ENCODE data around the gene DPF3.

DPF3 gene

DNA sequence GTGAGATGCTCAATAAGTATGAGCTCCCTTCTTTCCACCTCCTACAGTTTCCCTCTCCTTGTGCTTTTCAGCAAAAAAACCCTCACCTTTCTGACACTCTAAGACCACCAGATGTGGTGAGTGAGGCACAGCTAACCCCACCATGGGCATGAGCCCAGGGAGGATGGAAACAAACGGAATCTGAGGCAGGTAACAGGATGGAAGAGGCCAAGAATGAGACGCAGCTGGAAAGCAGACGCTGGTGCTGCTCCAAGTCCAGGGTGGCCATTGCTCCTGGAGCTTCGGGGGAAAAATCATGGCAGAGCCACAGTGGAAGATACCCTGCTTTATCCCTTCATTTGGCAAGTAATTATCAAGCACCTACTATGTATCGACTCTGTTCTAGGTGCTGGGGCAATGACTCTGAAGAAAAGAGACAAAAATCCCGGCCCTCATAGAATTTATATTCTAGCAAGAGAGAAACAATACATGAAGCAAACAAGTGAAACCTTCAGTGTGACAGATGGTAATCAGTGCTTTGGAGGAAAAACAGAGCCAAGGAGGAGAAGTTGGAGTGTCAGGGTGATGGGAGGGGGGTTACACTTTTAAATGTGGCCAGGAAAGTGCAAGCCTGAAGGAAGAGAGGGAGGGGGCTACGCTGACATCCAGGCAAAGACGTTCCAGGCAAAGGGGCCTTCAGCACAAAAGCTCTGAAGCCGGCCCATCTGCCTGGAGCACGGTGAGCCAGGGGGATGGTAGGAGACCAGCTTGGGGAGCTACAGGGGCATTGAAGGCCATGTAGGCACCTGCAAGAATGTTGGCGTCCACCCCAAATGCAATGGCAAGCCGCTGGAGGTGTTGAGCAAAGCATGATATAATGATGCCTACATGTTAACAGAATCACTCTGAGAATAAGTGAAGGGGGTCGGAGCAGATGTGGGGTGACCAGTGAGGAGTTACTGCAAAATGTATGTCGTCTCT is 154.2 kb downstream of the DPF3 start:
- no peak for DNase-seq

DNA sequence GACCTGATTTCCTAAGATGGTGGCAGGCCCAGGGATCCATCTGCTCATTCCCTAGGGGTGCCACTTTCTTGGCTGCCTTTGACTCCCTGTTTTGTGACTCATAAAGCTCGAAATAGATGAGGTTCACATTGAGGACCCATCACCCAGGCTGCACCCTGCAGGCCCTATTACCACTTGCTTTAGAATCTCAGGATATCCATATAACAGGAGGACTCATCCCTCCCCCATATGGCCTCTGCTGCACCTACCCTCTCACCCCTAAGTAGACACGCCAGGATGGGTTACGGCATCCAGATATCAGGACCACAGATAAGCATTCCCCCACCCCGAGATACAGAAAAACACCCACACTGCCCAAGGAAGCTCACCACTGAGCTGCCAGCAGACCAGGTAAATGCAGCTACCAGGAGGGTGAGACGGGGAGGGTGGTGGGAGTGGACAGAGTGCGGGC is 155.7 kb downstream of the DPF3 start:
- no peak for DNase-seq

DNA sequence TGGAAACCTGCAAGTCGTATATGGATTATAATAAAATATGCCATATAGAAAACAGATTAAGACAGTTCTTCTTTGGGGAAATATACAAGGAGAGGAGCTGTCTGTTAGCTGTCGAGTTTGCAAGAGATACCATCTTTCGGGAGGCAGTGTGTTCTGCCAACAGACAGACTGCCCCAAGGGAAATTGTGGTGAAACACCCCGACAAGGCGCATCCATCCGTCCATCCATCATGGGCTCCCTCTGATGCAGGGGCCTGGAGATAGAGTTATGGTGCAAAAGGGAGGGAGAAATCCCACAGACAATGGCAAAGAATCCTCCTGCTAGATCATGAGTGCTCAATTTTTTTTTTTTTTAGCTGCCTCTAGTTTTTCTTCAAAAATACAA is 156.3 kb downstream of the DPF3 start:
- no peak for DNase-seq

DNA sequence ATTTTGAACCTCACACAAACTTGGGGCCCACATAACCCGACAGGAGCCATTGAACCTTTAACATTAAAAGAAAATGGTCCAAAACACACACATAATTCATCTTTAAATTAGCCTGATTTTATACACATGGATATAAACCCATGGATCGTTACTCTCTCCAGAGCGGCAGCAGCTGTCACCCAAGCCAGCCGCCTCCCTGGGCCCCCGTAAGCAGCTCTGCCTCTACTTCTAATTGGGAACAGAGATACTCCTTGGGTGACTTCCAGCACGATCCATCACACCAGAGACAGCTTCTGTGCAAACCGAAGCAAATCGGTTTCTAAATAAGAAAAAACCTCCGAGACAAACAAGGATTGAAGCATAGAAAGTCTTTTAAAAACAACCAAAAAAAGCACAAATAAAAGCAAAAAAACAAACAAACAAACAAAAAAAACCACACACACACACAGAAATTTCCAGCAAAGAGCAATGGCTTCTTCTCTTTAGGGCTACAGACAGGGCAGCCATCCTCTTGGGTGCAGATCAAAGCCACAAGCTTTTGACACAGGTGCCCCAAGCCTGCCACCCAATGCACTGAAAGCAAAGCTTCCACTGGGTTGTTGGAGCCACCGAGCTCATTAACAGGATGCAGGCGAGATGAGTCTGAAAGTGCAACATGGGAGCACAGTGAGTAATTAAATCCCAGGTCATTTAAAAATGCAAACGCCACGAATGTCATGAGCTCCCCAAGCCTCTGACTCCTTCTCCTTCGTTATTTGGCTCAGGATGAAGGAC is 156.9 kb downstream of the DPF3 start:
- no peak for DNase-seq

DNA sequence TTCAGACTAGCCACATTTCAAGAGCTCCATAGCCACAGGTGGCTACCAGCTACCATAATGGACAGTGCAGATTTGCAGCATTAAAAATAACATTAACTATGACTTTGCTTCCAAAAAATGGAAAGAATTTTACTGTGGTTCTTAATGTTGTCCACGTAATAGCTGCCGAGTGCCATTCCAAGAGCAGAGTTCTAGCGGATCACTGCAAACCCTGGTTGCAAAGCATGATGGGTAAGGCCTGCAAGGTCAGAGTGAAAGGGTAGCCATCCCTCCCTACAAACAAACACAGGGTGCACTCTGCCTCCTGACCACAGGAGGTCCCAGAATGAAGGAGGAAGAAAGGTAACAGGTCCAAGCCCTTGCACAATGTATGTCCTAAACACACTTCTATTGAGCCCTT is 157.6 kb downstream of the DPF3 start:
- no peak for DNase-seq

DNA sequence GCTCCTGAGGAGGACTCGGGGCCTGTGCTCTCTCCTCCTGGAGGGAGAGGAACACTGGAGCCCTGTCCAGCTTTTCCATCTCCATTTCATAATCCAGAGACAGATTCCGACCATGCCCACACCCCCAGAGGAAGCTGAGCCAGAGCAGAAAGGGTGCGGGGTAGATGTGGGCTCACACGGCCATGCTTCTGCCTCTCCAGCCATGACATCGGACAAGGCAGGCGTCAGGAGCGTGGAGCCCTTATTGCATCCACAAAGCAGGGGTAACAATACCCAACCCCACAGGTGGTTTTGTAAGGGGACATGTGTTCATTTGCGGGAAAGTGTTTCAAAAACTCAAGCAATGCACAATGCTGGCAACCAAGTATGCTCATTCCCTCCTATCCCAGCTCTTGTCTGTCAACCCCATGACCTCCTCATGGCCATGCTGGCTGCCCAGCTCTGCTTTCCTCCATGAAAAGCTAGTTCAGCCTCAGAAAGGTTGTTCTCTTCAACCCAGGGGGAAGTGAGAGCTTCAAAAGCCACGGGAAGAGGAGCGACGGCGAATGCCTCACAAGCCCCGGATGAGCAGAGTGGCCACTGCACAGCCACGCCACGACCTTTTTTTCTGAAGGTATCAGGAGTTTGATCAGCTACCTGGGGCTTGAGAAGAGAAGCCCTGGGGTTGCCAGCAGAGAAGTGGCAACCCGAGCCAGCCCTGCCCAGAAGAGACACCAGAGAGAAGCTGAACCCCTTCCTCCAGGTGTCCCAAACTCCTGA is 161.7 kb downstream of the DPF3 start:
- DNase-seq: no peak

DNA sequence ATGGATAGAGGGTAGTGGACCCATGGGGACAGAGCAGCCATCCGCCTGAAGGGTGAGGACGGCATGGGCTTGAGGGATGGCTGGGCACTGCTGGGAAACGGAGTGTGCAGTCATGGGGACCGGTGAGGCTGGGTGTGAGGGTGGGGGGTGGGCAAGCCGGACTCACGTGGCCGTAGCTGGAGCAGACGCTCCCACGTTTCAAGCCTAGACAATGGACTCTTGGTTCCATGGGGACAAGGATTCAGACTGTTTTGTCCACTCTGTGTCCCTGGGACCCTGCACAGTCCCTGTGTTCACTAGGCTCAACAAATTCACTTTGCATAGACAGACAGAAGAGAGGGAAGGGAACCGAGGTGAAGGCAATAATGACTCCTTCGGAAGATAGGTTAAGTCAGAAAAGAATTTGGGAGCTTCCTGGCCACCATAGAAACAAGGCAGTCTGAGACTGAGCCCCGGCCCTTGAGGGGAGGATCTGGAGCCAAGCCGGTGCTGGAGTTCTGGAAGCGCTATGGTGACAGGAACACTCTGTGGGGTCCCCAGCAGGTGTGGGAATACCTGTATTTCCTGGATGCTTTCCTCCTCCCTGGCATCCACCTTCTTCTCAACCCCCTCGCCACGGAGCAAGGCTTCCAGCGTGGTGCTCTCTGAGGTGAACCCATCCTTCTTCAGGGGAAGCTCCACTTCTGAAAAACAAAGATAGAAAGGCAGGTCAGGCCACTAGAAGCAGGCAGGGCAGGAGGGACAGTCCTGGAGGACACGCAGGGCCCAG is 162.5 kb downstream of the DPF3 start:
- no peak for DNase-seq

DNA sequence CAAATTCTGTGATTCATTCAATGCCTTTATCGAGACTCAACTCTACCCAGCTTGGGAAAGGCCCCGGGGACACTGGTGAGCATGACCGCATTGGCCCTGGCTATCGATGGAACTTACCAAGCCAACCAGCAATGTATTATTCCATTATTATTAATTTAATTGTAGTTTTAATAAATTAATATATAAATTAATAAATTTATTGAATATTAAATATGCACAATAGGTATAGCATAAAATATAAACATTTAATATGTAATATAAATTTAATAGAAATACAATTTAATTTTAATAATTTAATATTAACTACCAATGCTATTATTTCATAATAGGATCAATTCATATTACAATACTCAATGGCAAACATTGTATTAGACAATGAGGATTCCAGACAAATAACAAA is 163.4 kb downstream of the DPF3 start:
- DNase-seq: no peak

DNA sequence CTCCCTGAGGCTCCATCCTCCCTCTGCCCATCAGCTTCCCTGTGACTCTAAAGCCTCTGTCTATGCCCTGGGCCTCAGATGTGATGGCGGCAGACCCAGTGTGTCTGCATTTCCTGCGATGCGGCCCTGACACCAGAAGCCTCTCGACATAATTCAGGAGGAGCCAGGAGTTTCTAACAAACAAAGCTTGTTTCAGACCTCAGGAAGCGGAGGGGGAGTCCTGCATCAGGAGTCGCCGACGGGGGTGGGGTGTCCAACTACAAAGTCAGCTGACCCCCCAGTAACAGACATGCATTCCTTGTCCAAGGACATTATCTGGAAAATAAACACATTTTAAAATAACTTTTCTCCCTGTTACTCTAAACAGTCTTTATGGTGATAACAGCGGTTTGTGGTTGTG is 167.5 kb downstream of the DPF3 start:
- DNase-seq: no peak

DNA sequence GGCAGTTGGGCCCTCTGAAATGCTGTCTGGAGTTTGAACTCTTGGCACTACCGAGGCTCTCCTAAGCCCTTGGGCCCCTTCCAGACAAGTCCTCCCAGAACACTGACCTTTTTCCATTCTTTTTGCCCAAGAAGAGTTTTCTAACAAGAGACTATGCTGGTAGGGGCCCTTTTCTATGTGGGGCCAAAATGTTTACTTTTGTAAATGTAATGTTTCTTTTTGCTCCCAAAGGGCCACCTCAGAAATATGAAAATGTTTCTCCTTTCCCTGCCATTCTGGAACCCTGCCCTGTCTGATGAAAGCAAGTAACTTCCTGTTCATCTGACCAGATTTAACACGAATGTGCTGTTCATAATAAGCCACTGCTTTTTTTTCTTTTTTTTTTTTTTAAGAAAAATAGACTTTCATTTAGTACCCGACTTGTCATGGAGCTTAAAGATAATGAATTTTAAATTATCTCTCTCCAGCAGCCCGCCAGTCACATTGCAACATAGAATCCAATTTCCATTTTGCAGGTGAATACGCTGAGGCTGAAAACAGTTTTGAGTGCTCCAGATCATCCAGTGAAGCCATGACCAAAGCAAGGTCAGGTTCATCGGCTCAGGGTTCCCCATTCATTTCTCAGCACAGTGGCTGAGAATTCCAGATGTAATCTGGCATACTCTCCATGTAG is 169.9 kb downstream of the DPF3 start:
- DNase-seq: no peak

DNA sequence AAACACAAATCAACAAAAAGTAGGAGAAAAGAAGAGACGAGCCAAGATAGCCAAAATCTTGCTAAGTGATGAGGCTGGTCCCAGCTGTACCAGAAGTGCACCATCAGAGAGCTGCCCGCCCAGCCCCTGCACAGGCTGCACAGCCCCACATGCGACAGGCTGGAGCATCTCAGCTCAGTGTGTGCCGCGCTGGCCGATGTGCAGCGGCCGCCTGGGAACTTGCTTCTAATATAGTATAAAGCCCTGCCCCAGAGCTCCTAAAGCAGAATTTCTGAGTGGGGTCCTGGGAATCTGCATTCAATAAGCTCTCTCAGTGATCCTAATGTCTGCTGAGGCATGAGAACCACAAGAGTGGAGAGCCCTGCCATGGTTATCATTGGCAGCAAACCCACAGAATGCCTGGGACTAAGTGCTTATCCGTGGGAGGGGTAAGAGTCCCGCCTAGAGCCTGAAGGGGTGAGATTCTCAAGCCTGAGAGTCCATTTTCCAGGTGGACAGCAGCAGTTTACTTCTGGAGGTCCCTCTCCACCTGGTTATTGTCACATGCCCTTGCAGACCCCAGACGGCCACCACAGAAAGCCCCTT is 171.6 kb downstream of the DPF3 start:
- DNase-seq: no peak

DNA sequence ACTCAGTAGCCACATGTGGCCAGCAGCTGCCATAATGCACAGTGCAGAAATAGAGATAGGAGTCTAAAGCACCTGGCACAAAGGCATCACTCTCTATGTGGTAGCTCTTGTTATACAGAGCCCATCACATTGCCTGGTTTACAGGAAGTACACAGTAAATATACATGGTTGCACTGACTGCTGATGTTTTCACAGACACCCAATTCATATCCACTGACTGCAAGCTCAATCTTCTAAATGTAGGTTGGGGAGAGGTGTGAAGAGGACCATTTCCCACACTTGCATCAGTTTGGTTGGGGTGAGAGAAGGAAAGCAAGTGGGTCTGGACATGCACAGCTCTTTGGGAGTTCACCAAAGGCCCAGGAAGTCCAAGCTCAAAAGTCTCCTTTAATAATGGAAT is 172.8 kb downstream of the DPF3 start:
- no peak for DNase-seq

DNA sequence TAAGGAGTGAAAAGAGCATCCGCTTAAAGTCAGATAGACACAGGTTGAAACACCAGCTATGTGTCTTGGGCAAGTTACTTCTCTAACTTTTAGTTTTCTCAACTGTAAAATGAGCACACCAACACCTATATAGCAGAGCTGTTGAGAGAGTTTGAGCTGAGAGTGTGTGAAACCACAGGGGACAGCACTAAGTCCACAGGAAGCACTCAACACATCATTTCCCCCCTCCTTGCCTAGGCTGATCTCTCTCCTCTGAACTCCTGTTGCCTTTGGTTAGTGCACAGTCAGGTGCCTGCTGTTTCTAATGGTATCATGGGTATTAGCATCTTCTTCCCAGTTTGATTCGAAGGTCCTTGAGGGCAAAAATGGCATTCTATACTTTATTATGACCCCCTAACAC is 176.7 kb downstream of the DPF3 start:
- DNase-seq: no peak

DNA sequence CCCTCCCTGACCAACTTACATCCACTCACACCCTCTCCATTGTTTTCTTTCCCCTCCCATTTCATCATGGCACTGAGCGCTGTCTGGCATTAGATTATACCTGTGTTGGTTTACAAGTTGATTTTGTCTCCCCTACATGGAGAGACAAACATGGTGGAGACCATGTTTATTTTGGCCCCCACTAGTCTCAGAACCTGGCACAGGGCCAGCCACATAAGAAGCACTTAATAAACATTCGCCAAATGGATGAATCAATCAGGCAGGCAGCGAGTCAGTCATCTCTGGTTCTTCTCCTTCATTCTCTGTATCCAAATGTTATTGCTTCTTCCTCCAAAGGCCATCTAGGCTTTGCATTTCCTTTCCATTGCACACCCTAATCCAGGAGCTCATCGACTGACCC is 177.4 kb downstream of the DPF3 start:
- DNase-seq: no peak

DNA sequence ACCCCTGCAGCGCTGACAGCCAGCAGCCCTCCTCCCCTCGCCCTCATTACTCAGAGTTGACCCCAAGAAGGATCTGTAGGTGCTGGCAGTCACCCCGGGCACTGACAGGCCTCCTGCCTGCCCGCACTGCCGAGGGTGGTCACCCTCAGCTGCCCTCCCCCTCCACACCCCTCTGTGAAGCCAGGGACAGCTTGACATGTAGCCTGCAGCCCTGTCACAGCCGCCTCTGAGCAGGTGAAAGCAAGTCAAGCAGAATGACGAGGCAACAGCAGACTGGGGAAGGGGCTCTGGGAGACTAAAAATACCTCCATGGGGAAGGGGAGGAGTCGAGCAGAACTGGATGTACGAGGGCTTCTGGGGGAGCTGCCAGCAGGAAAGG is 178.1 kb downstream of the DPF3 start:
- DNase-seq: no peak

DNA sequence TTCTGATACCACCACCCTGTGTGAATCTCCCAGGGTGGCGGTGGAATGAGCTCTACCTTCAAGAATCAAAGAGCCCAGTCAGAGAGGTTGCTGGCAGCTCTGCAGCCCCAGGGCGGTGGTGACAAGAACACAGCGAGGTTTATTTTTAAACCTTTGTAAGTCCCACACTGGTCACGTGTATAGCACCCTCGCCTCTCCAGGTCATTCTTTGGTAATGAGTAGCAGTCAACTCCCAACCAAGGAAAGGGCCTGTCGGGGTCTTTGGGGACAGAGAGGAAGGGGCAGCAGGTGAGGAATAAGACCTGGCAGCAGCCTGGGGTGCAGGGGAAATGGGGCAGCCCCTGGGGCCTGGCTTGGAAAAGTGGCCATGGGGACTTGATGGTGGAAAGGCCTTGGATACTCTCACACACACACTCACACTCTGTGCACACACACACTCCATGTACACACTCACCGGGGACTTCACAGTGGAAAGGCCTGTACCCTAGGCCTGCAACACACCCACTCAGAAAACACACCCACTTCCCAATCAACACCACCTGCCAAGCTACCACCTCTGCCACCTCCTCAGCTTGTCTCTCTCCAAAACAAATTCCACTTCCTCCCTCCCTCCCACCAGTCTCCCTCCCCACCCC is 178.6 kb downstream of the DPF3 start:
- no peak for DNase-seq

DNA sequence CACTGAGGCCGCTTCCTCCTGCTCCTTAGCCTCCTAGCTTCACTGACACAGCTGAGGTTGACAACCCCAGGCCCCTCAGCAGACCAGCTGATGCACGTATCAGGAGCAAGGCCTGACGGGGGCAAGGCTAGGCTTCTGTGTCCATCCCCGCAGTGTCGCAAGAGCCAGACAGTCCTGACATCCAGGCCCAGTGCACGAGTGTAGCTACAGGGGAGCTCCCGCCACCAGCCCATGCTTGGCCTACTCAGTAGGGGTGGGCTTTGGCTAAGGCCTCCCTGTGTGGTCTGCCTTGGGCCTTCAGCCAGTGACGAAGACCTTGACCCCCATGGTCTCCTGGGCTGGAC is 179.1 kb downstream of the DPF3 start:
- DNase-seq: no peak

DNA sequence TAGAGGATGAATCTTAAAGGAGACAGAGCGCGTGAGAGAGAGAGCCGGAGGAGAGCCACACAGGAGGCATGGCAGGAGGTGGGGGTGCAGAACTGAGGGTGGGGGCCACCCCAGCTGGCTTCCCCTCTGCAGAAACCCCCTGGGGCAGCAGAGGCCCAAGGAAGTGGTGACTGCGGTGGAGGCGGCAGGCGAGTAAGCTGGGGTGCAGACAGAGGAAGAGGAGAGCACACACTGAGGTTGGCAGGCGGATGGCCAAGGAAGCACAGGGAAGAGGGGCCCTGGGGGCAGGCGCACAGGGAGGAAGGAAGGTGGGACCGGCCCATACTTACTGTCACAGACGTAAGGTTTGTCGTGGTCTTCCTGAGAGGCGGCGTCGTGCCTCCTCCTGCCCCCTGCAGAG is 179.8 kb downstream of the DPF3 start:
- DNase-seq: peak in 1 of 4 experiments; percentile 5

DNA sequence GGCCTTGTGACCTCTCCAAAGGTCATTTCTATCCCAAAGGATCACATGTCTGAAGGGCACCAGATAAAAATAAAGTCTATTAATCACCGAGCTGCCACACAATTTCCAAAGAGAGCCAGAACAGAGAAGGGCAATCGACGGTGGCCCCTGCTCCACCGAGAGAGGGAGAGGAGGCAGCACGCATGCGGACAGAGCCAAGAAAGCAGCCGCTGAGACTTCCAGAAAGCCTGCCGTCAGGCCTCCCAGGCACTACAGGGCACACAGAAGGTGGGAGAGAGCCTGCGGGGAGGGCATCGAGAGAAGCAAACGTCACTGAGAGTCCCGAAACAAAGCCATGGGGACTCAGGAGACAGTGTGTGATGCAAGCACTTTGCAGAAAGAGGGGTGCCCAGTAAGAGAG is 182.0 kb downstream of the DPF3 start:
- DNase-seq: no peak

DNA sequence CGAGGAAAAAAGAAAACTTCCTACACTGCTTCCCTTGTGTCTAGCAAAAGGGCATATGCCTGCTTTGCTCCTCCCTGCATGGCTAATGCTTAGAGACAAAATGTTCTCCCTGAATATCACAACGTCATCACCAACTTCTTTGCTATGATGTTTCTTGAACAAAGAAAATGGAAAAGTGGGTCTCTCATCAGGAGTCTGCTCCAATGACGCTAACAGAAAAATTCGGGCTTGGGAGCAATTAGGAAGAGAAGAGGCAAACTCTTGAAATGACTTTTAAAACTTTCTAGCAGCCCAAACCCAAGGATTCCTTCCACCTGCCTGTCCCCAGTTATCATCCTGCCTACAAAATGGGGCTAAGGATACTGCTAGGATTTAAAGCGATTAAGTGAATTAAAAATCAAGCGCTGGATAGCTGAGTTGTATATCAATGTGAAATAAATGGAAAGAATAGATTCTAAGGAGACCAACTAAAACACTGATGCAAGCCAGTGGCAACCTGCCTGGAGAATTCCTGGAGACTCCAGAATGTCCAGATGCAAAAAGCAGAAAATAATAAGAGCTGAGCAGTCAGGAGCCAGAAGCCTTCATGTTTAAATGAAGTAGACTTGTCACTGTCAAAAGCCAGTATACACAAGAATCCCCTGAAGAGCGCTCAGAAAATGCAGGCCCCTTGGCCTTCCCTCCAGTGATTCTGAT is 183.8 kb downstream of the DPF3 start:
- DNase-seq: no peak
